Nucleus accumbens (tissue), 56 donors: ENCODE measurements around the gene GAPDHS.
A peak's percentile ranks its signal among the peaks of the same experiment; 100 is the strongest.

ENCODE experiments used
- DNase-seq, 56 donors: peaks; one replicate each; lab custom pipeline; 2025; lab: John Stamatoyannopoulos, UW

Gene GAPDHS

GRCh38 chr19:35509861-35510625 lies 23.2 kb upstream of the GAPDHS start:
- peak in 42 of 56 donors; percentile 4 to 76 (median 27) for DNase-seq

- DNase-seq: no peak
Observed at GRCh38 chr19:35510626-35510964, 22.7 kb upstream of the GAPDHS start.

- no peak for DNase-seq
Observed at GRCh38 chr19:35511337-35511736, 21.9 kb upstream of the GAPDHS start.

- DNase-seq: no peak
Observed at GRCh38 chr19:35512831-35513627, 20.2 kb upstream of the GAPDHS start.

- peak in 23 of 56 donors; percentile 5 to 67 (median 27) for DNase-seq
Observed at GRCh38 chr19:35513628-35514281, 19.5 kb upstream of the GAPDHS start, which contains the start of gene DMKN. DMKN (minus strand) TSS chr19:35513649; CDS start chr19:35513475, 174 bp downstream.

GRCh38 chr19:35514282-35514809 lies 18.9 kb upstream of the GAPDHS start:
- DNase-seq: no peak

- no peak for DNase-seq
Observed at GRCh38 chr19:35516310-35516709, 16.9 kb upstream of the GAPDHS start.

- DNase-seq: no peak
Observed at GRCh38 chr19:35517342-35517741, 15.9 kb upstream of the GAPDHS start.

- no peak for DNase-seq
Observed at GRCh38 chr19:35518313-35518712, 14.9 kb upstream of the GAPDHS start.

GRCh38 chr19:35519291-35519690 lies 14.0 kb upstream of the GAPDHS start:
- no peak for DNase-seq

GRCh38 chr19:35521124-35521743 lies 12.0 kb upstream of the GAPDHS start:
- no peak for DNase-seq

GRCh38 chr19:35522745-35523327 lies 10.4 kb upstream of the GAPDHS start:
- no peak for DNase-seq

GRCh38 chr19:35524181-35524837 lies 8.9 kb upstream of the GAPDHS start:
- no peak for DNase-seq

GRCh38 chr19:35525873-35526272 lies 7.4 kb upstream of the GAPDHS start:
- no peak for DNase-seq

- DNase-seq: peak in 6 of 56 donors; percentile 3 to 23 (median 10)
Observed at GRCh38 chr19:35528218-35529038, 4.8 kb upstream of the GAPDHS start, which contains the start of gene SBSN. SBSN (minus strand) TSS chr19:35528311; CDS start chr19:35528281, 30 bp downstream.

GRCh38 chr19:35529241-35530218 lies 3.7 kb upstream of the GAPDHS start:
- DNase-seq: peak in 1 of 56 donors; percentile 4

GRCh38 chr19:35531291-35531690 lies 2.0 kb upstream of the GAPDHS start:
- DNase-seq: no peak
